ENCODE results near the gene HIVEP3. TPM values are rescaled to one million over a fixed set of nuclear protein-coding genes. Genes with fewer than 3 reads are reported as not detected.

The HIVEP3 gene
- total RNA-seq, 1 experiment from 2014 or later: 1.4 TPM

DNA sequence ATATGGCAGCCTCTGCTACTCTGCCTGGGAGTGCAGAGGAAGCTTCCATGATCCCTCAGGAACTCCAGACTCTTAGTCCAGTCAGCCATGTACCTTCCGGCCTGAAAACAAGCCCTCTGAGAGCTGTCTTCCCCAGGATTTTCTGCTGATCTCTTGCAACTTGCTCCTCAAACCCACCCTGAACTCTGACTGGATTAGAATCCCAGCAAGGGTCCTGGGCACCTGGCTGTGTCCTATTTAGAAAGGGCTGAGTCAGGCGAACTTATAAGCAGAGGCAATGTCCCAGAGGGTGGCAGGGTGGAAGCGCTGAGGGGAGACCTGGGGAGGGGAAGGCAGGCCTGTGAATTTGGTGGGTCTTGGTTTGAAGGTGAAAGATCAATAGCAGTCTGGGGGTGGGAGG is 249.8 kb downstream of the HIVEP3 start:
- Histone ChIP-seq H3K56ac (ENCODE audit: insufficient read length, low read depth, low read length) (no peak overlapping the region), H4K91ac (ENCODE audit: insufficient read length, low read depth, low read length) (no peak overlapping the region), H2BK20ac (ENCODE audit: low read depth, low read length, poor library complexity, severe bottlenecking) (no peak overlapping the region), H3K27ac (ENCODE audit: insufficient read length, low read depth, low read length) (no peak overlapping the region), H3K9me3 (ENCODE audit: control insufficient read depth, low read depth, low read length) (no peaks in the 10 kb centered on the region), H2BK15ac (ENCODE audit: low read depth, low read length) (no peak overlapping the region), H3K4me1 (ENCODE audit: insufficient read depth, low read length) (0 out of 2 replicates have a peak, but pooled peaks cover 2% of the 10 kb centered on the region), H2AFZ (ENCODE audit: low read length) (no peak overlapping the region), H2BK120ac (ENCODE audit: low read depth, low read length, poor library complexity, severe bottlenecking) (no peak overlapping the region), H4K8ac (replicated peaks; ENCODE audit: insufficient read length, low read depth, low read length) (no peak overlapping the region), H3K23me2 (ENCODE audit: insufficient read length, low read depth, low read length, poor library complexity, severe bottlenecking) (no peaks in the 10 kb centered on the region), H4K20me1 (ENCODE audit: control insufficient read depth, insufficient read depth, insufficient read length) (no peaks in the 10 kb centered on the region), H3T11ph (ENCODE audit: low read length) (no peak overlapping the region), H3K14ac (ENCODE audit: insufficient read depth, low read length) (no peak overlapping the region), H3K23ac (ENCODE audit: insufficient read length, low read depth, low read length) (no peak overlapping the region), H2BK5ac (ENCODE audit: insufficient read length, low read length) (no peak overlapping the region), H4K5ac (ENCODE audit: insufficient read length, low read depth, low read length) (no peak overlapping the region), H3K9ac (ENCODE audit: extremely low read depth, insufficient read length, low read length) (no peak overlapping the region), H3K79me2 (ENCODE audit: insufficient read depth, low read length) (no peaks in the 10 kb centered on the region), H3K4me2 (ENCODE audit: insufficient read depth, insufficient read length, low read length) (no peak overlapping the region), H3K4ac (ENCODE audit: low read depth, low read length) (no peak overlapping the region), H2AK5ac (ENCODE audit: insufficient read length, low read length) (no peak overlapping the region), H2BK12ac (ENCODE audit: insufficient read length, low read depth, low read length) (no peak overlapping the region), H3K79me1 (ENCODE audit: insufficient read depth, low read depth, low read length, poor library complexity, severe bottlenecking) (no peaks in the 10 kb centered on the region), H3K18ac (ENCODE audit: insufficient read length, low read depth, low read length) (no peak overlapping the region), H3K27me3 (ENCODE audit: insufficient read depth, low read length) (no peaks in the 10 kb centered on the region)
- TF ChIP-seq CTCF (conservative IDR thresholded peaks at IDR 0.05): no peak
- Mint-ChIP-seq H3K9me3 (no peaks in the 10 kb centered on the region), H3K4me1 (peaks cover 29 to 31% of the 10 kb centered on the region in 2 experiments), H3K36me3 (ENCODE audit: insufficient read depth in 1 of 3, low read depth in 3 of 3) (no peaks in the 10 kb centered on the region; a peak in 1 of 7 replicates), H3K4me3 (no peak overlapping the region), H3K27me3 (ENCODE audit: low read depth) (peaks cover 20% of the 10 kb centered on the region), H3K27ac (peak overlapping the region in 1 of 3 experiments; percentile 62; a peak in 1 of 7 replicates)
- DNase-seq: no peak
- WGBS (ENCODE audit: extremely low coverage, insufficient read length, low lambda C conversion rate): no CpG with 5 or more reads among the region's 3 CpGs

Measured in H9 (cell line).